ENCODE data around the gene PLEKHA8.

- TF ChIP-seq CTCF (IDR thresholded peaks at IDR 0.05) (no peak), POLR2A (IDR thresholded peaks at IDR 0.05) (no peak)
Observed at GRCh38 chr7:30003098-30003497, 25.1 kb upstream of the PLEKHA8 start.
